Activated CD4-positive, CD25-positive, alpha-beta regulatory T cell treated with anti-CD3 and anti-CD28 coated beads, Interleukin-2, amount 50 U/mL, for 16 hours (primary cell): ENCODE data around the gene VPS35.

Experiments
- DNase-seq: peaks from one replicate; pipeline ENCODE4 v3.0.0-alpha.2; 2020; ENCODE audit warnings: low read depth, low spot score

Gene VPS35

GRCh38 chr16:46688654-46689364 lies at the start of gene VPS35:
VPS35 (minus strand) TSS chr16:46689178; CDS start chr16:46689133, 45 bp downstream.
- peak; percentile 99 for DNase-seq

GRCh38 chr16:46737621-46738214 lies 48.7 kb upstream of the VPS35 start:
- no peak for DNase-seq

GRCh38 chr16:46736695-46737094 lies 47.7 kb upstream of the VPS35 start:
- no peak for DNase-seq

- DNase-seq: no peak
These were observed 44.4 kb upstream of the VPS35 start for GRCh38 chr16:46733319-46733830.

GRCh38 chr16:46732561-46732960 lies 43.6 kb upstream of the VPS35 start:
- DNase-seq: no peak

- DNase-seq: no peak
These were observed 42.9 kb upstream of the VPS35 start for GRCh38 chr16:46731691-46732555.

- no peak for DNase-seq
These were observed 42.1 kb upstream of the VPS35 start for GRCh38 chr16:46730801-46731690.

GRCh38 chr16:46730126-46730525 lies 41.1 kb upstream of the VPS35 start:
- no peak for DNase-seq

GRCh38 chr16:46729326-46729995 lies 40.5 kb upstream of the VPS35 start:
- no peak for DNase-seq

GRCh38 chr16:46728806-46729205 lies 39.8 kb upstream of the VPS35 start:
- no peak for DNase-seq

GRCh38 chr16:46727630-46728029 lies 38.7 kb upstream of the VPS35 start:
- DNase-seq: no peak

- no peak for DNase-seq
These were observed 38.2 kb upstream of the VPS35 start for GRCh38 chr16:46727184-46727583.

GRCh38 chr16:46721885-46722284 lies 32.9 kb upstream of the VPS35 start:
- no peak for DNase-seq

GRCh38 chr16:46720619-46721018 lies 31.6 kb upstream of the VPS35 start:
- no peak for DNase-seq

GRCh38 chr16:46719528-46719927 lies 30.6 kb upstream of the VPS35 start:
- no peak for DNase-seq

GRCh38 chr16:46718214-46718613 lies 29.2 kb upstream of the VPS35 start:
- DNase-seq: no peak

- no peak for DNase-seq
These were observed 28.7 kb upstream of the VPS35 start for GRCh38 chr16:46717692-46718091.

GRCh38 chr16:46715769-46716305 lies 26.9 kb upstream of the VPS35 start:
- DNase-seq: no peak

GRCh38 chr16:46714797-46715591 lies 26.0 kb upstream of the VPS35 start:
- no peak for DNase-seq

- DNase-seq: no peak
These were observed 24.7 kb upstream of the VPS35 start for GRCh38 chr16:46713634-46714033.
